ENCODE data around the gene DMD.

DNA sequence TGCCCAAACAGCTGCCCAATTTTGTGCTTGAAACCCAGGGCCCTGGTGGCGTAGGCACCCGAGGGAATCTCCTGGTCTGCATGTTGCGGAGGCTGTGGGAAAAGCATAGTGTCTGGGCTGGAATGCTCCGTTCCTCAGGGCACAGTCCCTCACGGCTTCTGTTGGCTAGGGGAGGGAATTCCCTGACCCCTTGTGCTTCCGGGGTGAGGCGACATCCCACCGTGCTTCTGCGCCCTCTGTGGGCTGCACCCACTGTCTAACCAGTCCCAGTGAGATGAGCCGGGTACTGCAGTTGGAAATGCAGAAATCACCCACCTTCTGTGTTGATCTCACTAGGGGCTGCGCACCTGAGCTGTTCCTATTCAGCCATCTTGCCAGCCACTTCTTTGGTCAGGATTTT, 1740.1 kb downstream of the DMD start:
- TF ChIP-seq EZH2 (IDR thresholded peaks at IDR 0.05; ENCODE audit: insufficient read depth, low read length) (no peak), CTCF (IDR thresholded peaks at IDR 0.05; ENCODE audit: insufficient read depth, low read depth, low read length) (no peak)

Measured in astrocyte (in vitro differentiated cells and primary cell).